DMS153 (cell line): ENCODE measurements around the gene DEPDC5.
A peak's percentile ranks its signal among the peaks of the same experiment; 100 is the strongest.
"Not testable (repeated sequence)": the region's sequence is repeated elsewhere in the genome, so short reads cannot be mapped to it uniquely, and the experiment has no call there.

Experiments
- DNase-seq: peaks from one replicate; lab custom pipeline; 2025; lab: John Stamatoyannopoulos, UW

The DEPDC5 gene

DNA sequence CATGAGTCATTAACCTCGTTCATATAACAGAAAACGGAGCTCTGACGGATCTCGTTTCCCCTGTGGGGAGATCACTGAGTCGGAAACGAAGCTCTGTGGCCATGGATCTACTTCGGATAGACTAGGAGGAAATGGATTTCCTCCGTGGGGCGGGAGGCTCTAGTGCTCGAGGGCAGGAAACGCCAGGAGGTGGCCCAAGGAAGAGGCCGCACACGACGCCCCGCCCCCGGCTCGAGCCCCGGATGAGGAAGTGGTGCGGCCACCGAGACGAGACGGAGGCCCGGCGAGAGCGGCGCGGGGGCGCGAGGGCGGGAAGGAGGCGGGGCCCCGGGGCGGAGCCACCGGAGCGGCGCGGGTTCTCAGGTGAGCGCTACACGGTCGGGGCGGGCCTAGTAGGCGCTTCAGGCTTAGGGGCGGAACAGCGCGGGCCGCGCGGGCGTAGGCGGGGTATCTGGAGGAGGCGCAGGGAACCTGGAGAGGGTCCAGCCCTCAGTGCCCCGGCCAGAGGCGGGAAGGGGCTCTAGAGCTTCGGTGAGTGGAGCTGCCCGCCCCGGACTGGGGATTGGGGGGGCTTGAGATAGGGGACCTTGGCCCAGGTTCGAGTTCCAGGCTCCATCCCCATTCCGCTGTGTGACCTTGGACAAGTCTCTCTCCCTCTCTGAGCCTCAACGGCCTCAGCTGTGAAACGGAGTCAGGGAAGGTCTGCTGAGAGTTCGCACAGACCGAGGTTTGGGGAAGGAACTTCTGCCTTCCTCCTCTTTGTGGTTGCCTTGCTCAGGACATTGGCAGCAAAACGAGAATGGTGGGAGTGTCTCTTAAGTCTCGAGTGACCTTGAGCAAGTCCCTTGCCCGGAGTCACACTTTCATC lies at the start of gene DEPDC5:
TSS of gene DEPDC5 (plus strand) at position 386 of the 868 bp plus-strand sequence. CDS start 903 bp downstream, outside the sequence.
- peak; percentile 96 for DNase-seq

DNA sequence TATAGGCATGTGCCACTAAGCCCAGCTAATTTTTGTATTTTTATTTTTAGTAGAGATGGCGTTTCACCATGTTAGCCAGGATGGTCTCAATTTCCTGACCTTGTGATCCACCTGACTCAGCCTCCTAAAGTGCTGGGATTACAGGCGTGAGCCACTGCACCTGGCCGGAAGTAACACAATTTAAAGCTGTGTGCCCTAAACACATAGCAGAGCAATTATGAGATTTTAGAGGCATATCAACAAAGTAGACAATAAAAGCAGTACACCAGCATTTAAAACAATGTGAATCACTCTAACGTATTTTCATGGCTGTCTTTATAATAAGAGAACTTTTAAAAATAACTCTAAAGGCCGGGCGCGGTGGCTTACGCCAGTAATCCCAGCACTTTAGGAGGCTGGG lies 46.3 kb upstream of the DEPDC5 start:
- DNase-seq, result no peak

DNA sequence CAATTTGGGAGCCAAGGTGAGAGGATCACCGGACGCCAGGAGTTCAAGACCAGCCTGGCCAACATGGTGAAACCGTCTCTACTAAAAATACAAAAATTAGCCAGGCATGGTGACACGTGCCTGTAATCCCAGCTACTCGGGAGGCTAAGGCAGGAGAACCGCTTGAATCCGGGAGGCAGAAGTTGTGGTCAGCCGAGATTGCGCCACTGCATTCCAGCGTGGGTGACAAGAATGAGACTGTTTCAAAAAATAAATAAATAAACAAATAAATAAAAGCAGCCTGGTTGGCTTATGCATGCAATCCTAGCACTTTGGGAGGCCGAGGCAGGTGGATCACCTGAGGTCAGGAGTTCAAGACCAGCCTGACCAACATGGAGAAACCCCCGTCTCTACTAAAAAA lies 42.6 kb upstream of the DEPDC5 start:
- not testable (repeated sequence) for DNase-seq

DNA sequence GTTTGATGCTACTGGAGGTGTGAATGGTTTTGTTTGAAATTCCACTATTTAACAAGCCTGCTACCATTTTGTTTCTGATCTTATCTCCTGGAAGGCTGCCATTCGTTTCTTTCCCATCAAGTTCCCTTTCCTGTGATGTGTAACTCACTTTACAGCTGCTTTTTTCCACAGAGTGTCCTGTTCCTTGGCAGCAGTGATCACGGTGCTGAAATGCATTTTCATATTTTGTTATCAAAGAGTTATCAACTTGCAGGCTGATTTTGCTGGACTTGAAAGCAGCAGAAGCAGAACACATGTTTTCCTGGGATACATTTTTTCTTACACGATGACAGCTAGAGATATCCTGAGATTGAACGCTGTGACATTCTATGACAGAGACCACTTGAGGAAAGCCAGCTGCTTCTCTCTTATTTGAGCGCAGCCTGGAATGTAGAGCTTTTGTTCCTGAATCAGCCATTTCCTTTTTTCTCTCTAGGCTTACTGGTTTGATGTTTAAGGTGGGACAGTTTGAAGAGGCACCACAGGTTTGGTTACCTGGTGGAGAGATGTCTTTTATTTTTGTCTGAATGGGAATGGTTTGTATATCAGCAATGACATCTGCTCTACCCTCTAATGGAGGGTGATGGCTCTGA lies 38.6 kb upstream of the DEPDC5 start:
- no peak for DNase-seq

DNA sequence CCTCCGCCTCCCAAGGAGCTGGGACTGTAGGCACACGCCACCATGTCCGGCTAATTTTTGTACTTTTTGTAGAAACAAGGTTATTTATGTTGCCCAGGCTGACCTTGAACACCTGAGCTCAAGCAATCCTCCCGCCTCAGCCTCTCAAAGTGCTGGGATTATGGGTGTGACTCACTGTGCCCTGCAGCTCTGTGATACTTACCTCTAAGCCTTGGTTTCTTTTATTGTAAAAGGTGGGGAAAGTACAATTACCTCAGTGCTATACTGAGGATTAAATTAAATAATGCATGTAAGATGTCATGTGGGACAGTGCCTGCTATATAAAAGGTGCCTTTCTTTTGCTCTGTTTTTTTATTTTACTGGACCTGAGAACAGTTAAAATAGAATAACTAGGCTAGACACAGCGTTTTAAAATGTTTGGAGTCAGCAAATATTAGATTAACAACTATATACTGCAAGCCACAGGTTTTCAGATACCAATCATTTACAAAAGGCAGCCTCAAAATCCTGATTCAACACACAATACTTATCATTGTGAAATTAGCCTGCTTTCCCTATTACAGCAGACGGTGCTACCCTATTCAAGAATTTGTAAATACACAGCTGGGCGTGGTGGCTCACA lies 33.9 kb upstream of the DEPDC5 start:
- DNase-seq, result no peak

DNA sequence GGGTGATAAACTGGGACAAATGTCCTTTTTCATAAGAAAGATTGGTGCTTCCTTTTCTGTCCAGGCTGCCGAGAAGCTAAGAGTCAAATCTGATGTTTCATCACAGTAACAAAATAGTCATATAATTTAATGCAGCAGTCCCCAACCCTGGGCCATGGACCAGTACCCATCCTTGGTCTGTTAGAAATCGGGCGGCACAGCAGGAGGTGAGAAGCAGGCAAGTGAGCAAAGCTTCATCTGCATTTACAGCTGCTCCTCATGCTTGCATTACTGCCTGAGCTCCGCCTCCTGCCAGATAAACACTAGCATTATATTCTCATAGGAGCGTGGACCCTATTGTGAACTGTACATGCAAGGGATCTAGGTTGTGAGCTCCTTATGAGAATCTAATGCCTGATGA lies 30.1 kb upstream of the DEPDC5 start:
- DNase-seq, result no peak

DNA sequence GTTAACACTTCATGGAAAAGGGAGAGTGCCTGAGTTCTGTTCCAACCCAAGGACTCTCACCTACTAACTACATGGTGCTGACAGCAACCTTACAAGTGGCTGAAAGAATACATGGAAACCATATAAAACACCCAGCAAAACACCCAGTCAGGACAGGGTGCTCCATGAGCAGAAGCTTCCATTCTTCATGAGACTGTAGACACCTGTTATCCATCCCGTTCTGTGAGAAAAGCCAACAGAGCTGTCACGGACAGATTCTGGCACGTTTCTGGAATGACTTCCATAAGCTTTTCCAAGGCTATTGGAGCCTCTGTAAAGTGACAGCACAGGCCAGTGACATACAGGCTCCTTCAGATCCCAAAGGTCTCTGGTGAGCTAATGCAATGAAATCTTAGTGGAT lies 27.1 kb upstream of the DEPDC5 start:
- DNase-seq, result no peak

DNA sequence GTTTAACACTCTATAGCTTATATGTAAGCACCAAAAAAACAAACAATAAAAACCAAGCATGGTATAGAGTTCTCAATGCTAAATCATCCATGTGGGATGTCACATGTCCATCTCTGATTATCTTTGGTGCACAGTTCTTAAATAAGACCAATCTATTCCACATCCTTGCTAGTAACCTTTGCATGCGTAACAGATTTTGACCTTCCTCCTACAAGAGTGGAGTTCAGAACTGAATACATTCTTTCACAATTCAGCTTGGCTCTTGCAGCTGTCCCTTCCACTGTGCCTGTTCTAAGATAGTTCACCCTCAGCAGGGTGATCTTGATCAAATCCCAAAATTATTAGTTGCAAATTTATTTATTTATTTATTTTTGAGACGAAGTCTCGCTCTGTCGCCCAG lies 25.0 kb upstream of the DEPDC5 start:
- no peak for DNase-seq

DNA sequence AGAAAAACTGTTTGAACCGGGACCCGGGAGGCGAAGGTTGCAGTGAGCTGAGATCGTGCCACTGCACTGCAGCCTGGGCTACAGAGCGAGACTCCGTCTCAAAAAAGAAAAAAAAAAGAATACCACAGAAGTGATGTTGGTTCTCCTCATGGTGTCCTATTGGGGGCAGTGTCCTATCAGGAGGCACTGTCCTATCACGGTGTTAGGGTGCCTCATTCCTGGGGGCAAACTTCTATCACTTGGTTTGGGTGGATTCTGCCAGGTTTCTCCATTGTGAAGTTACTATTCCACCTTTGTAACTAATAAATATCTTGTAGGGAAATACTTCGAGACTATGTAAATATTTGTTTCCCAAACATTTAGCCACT lies 23.5 kb upstream of the DEPDC5 start:
- no peak for DNase-seq

DNA sequence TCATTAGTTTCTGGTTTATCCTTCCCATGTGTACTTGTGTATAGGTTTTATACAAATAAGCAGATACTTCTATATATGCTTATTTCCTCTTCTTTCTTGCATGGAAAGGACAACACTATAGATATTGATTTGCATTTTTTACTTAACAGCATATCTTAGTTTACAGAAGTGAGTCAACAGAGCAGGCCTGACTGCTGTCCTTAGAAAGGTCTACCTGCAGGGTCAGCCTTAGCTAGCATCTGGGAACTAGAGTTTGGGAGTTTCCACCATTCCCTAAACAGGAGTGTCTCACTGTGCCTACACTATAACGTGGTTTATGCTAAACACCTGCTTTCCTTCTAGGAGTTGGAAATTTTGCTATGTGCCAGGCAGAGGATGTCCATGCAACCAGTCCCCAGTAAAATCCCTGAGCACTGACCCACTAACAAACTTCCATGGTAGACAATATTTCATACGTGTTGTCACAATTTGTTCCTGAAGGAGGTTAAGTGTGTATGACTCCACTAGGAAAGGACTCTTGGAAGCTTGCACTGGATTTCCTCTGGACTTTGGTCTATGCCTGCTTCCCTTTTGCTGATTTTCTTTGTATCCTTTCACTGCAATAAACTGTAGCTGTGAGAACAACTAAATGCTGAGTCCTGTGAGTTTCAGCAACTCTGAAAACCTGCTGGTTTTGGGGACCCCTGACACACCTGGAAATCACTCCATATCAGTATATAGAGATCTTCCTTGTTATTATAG lies 21.6 kb upstream of the DEPDC5 start:
- no peak for DNase-seq

DNA sequence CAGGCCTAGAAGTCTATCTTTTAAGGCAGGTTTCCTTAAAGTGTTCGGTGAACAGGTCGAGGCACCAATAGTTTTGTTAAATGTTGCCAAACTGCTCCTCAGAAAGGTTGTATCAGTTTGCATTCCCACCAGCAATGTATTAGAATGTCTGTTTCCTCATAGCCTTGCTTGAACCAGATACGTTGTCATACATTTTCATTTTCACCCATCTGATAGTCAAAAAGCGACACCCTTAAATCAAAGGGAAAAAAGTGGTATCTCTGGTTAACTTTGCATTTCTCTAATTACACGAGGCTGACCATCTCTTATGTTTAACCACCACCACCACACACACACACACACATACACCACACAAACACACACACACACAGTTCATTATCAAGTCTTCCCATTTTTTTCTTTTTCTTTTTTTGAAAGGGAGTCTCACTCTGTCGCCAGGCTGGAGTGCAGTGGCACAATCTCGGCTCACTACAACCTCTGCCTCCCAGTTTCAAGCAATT lies 20.2 kb upstream of the DEPDC5 start:
- DNase-seq, result no peak

DNA sequence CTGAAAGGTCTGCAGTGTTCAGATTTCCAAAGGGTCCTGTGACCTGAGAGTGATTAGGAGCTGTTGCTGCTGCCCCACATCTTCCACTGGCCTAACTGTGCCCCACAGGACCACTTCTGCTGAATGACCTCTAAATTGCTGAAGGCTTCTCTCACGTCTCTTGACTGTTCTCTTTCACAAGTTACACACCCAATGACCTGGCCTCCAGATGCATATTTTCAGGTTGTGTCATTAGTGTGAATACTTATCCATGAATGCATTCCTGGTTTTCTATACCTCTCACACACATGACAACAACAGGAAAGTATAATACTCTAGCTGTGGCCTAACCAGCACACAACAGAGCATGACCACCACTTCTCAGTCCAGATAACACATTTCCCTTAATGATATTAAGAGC lies 19.3 kb upstream of the DEPDC5 start:
- DNase-seq, result no peak

DNA sequence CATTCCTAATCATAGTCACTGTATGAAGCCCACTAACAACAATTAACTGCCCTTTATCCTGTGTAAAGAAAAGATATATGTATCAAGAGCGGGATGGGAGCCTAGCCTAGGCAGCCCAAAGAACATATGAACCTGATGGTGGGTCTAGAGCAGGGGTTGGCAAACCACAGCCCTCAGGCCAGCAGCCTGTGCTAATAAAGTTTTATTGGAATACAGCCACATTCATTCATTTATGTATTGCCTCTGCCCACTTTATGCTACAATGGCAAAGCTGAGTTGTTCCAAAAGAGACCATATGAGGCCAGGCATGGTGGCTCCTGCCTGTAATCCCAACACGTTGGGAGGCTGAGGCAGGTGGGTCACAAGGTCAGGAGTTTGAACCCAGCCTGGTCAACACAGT lies 17.4 kb upstream of the DEPDC5 start:
- DNase-seq, result no peak

DNA sequence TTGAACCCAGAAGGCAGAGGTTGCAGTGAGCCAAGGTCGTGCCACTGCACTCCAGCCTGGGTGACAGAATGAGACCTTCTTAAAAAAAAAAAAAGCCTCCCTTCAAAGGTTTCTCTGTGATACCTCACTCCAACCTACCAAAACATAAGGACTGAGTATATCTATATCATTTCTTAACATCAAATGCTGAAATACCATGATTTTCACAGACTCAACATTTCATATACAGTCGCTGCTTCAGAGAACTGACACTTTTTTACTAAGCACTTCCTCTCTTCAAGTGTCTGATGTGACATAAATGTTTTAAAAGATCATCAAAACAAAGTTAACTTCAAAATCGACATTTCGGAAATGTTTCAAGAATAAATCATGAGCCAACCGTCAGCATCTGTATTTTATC lies 15.9 kb upstream of the DEPDC5 start:
- DNase-seq, result no peak

DNA sequence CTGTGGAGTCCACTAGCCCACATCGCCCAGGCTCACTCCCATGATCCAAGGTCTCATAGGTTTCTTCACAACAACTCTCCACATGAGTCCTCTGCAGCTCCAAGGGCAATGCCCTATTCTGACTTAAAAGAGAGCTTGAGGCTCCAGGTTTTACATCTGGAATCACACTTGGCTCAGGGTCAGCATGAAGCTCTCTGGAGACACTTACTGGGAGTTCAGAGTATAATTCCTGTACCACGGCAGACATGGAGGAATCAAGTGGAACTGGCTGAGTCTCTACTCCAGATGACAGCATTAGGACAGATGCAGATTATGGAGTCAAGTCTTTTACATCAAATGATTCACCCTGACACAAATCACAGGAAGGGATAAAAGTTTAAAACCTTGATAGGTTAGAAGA lies 15.3 kb upstream of the DEPDC5 start:
- no peak for DNase-seq

DNA sequence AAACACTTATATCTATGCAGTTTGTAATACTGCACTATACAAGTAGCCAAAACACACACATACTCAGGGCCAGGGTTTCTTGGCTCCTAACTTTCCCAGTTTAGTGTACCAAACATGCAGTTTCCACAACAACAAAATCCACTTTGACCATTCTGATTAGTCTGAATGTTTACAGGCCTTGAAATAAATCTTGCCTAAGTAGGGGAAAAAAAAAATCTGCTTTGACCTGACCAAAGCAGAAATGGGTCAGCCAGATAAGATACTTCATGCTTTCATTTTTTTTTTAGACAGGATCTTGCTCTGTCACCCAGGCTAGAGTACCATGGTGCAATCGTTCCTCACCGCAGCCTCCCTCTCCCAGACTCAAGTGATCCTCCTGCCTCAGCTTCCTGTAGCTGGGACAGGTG lies 14.0 kb upstream of the DEPDC5 start:
- DNase-seq, result no peak

DNA sequence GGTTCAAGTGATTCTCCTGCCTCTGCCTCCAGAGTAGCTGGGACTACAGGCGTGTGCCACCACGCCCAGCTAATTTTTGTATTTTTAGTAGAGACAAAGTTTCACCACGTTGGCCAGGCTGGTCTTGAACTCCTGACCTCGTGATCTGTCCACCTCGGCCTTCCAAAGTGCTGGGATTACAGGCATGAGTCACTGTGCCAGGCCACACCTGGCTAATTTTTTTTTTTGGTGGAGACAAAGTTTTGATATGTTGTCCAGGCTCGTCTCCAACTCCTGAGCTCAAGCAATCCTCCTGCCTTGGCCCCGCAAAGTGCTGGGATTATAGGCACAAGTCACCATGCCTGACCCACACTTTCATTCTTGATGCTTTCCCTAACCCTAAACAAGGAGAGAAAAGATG lies 13.5 kb upstream of the DEPDC5 start:
- DNase-seq, result not testable (repeated sequence)

DNA sequence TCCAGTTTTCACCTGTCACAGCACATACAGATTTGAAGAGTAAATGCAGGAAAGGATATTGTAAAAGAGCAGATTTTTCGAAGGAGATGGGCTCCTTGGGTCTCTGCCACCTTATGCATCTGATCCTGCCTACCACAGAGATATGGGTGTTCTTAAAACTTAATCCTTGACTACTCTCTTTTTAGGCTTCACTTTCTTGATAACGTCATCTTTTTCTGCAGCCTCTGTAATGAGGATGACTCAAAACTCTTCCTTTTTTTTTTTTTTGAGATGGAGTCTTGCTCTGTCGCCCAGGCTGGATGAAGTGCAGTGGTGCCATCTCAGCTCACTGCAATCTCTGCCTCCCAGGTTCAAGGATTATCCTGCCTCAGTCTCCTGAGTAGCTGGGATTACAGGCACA lies 11.7 kb upstream of the DEPDC5 start:
- DNase-seq, result no peak

DNA sequence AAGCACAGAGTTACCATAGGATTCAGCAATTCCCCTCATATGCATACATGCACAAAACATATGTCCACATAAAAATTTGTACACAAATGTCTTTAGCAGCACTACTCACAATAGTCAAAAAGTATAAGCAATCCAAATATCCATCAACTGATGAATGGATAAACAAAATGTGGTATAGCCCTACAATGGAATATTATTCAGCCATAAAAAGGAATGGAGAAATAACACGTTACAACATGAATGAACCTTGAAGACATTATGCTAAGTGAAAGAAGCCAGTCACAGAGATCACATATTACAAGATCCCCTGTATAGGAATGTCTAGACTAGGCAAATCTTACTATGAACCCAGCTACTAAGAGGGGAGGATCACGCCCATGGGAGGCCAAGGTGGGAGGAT lies 11.1 kb upstream of the DEPDC5 start:
- no peak for DNase-seq

DNA sequence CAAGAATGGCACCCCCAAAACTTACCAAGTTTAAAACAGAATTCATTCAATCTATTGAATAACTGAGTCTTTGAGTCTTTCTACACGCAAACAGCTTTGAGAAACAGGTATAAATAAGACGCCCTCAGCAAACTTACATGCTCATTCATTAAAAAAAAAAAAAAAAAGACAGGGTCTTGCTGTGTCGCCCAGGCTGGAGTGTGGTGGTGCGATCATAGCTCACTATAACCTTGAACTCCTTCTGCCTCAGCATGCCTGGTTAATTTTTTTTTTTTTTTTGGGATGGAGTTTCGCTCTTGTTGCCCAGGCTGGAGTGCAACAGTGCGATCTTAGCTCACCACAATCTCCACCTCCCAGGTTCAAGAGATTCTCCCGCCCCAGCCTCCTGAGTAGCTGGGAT lies 9.9 kb upstream of the DEPDC5 start:
- no peak for DNase-seq

DNA sequence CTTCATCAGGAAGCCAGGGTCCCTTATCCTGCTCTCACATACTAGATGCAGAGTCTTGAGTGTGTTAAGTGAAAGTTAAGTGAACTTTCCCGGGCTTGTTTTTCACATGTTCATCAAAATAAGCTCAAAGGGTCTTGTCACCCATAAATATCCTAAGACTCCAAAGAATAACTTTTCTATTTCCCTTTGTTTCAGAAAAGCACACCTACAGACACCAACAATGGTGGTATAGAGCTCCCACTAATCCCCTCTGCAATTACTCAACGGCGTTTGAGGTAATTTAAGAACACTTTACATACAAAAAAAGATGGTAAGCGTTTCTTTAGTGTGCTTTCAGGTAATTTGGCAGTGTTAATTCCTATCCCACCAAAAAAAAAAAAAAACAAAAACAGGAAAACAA lies 6.4 kb upstream of the DEPDC5 start:
- no peak for DNase-seq

DNA sequence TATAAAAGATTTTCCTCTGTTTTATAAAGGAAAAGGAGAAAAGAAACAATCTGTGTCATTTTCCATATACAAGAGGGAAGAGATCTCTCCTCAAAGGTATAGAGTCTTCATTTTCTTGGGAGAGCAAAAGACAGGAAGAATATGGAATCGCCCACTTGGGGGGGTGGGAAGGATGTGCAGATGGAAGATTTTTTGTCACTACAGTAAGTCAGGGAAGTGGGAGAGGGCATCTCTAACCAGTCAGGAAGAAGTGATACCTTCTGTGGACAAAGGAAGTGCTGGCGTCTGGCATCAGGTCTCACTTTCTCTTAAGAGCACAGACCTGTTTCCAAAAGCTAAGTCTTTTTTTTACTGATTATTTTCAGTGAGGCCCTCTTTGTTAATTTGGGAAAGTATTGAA lies 5.3 kb upstream of the DEPDC5 start:
- DNase-seq, result no peak
